Fibroblast of pulmonary artery (primary cell): Measurements from ENCODE around the gene ELP6.
"Not testable (repeated sequence)": the region's sequence is repeated elsewhere in the genome, so short reads cannot be mapped to it uniquely, and the experiment has no call there.

Experiments
- DNase-seq: peaks from one replicate; pipeline ENCODE4 v3.0.0-alpha.2; 2010; ENCODE audit warnings: low read depth
- H3K4me3 ChIP-seq: replicated peaks from 2 replicates; pipeline ENCODE4 v1.5.1; 2011; ENCODE audit warnings: low read depth, mild to moderate bottlenecking, control low read depth, low read length, moderate library complexity
- CTCF ChIP-seq: IDR thresholded peaks from 2 replicates; pipeline ENCODE4 v1.5.1; 2011; ENCODE audit warnings: mild to moderate bottlenecking, control low read depth, low read length, inconsistent platforms; ENCODE audit errors: missing control alignments

ELP6 gene

GRCh38 chr3:47495111-47495510 lies 18.4 kb downstream of the ELP6 start:
- no peak for TF ChIP-seq CTCF
- no peak overlapping the region for H3K4me3 ChIP-seq
- no peak for DNase-seq

GRCh38 chr3:47491777-47492176 lies 21.7 kb downstream of the ELP6 start:
- TF ChIP-seq CTCF: no peak
- no peak for DNase-seq
- H3K4me3 ChIP-seq: no peak overlapping the region

GRCh38 chr3:47491186-47491585 lies 22.3 kb downstream of the ELP6 start:
- DNase-seq: no peak
- no peak for TF ChIP-seq CTCF
- no peak overlapping the region for H3K4me3 ChIP-seq

GRCh38 chr3:47487265-47487664 lies 26.2 kb downstream of the ELP6 start:
- no peak for TF ChIP-seq CTCF
- no peak overlapping the region for H3K4me3 ChIP-seq
- no peak for DNase-seq

- DNase-seq: no peak
- no peak for TF ChIP-seq CTCF
These were observed 27.7 kb downstream of the ELP6 start for GRCh38 chr3:47485812-47486211.

GRCh38 chr3:47482366-47482765 lies 31.1 kb downstream of the ELP6 start:
- no peak for DNase-seq
- TF ChIP-seq CTCF: no peak
- H3K4me3 ChIP-seq: no peak overlapping the region

More at GRCh38 chr3:47485812-47486211, 27.7 kb downstream of the ELP6 start:
- no peak overlapping the region for H3K4me3 ChIP-seq

- not testable (repeated sequence) for H3K4me3 ChIP-seq, DNase-seq
These were observed 31.7 kb downstream of the ELP6 start for GRCh38 chr3:47481763-47482162.

GRCh38 chr3:47480267-47480666 lies 33.2 kb downstream of the ELP6 start:
- DNase-seq, H3K4me3 ChIP-seq: not testable (repeated sequence)
